NCI-H2029 treated with DMSO at 0.1 percent for 48 hours (cell line): ENCODE measurements around the gene DDO.
"Not testable (repeated sequence)": the region's sequence is repeated elsewhere in the genome, so short reads cannot be mapped to it uniquely, and the experiment has no call there.

Experiments
- DNase-seq: peaks from one replicate; lab custom pipeline; 2025; lab: John Stamatoyannopoulos, UW

DDO gene

GRCh38 chr6:110366975-110367374 is 48.4 kb downstream of the DDO start:
- no peak for DNase-seq

GRCh38 chr6:110366256-110366655 is 49.1 kb downstream of the DDO start:
- no peak for DNase-seq

- DNase-seq = no peak
These were observed 50.8 kb downstream of the DDO start for GRCh38 chr6:110364364-110365105.

DNA sequence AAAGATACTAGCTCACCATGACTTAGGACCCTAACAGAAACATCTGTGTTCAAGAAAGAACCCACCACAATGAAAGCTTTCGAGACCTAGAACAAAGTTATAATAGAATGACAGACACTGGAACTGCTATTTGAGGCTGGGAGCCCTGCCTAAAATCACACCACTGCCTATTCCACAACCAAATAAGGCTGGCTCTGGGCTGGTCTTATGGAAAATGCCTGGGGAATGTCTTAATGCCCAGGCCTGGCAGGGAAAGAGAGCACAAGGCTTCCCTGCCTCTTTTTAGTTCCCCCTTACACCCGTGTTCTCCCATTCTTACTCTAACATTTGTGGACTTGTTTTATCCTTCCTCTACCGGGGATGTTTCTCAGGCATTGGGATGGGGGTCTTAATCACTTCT is 51.6 kb downstream of the DDO start:
- no peak for DNase-seq

DNA sequence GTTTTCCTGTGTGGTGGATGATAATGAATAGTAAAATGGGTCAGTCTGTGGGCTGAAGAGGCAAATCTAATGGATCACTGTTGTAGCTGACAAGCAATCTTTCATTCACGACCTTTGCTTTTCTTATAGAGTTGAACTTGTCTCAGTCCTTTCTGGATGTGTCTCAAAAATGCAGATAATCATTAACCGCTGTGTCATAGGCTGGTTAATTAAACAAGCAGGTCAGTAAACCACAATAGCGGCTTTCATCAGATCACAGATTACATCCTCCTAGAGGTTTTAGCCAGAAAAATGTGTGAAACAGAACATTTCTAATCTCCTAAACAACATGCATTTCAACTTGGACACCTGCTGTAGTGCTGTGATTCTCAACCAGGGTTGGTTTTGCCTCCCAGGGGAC is 54.7 kb downstream of the DDO start:
- DNase-seq = no peak

GRCh38 chr6:110359556-110359955 is 55.8 kb downstream of the DDO start:
- DNase-seq = no peak

DNA sequence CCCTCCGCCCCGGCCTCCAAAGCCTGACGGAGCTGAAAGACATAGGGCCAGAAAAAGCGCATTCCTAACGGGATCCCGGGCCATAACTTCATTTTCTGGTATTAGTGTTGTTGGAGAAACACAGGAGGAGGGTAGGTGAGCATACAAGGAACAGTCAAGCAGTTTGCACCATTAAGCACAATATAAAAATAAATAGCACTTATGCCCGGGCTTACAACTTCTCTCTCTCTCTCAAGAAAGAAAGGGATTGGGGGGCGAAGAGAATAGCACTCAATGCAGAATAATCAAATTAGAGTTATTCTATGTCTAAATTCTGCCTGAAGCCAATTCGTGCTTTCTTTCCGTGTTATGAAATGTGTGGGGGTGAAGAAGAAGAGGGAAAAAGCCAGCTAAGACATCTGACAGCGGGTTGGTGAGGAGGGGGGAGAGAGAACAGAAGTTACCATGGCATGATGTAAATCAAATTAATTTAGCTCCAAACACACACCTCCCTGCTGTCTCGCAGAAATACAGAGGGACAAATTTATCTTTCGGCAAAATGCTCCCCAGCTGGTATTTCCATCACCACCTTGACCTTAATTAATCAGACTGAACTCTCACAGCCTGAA is 56.7 kb downstream of the DDO start:
- no peak for DNase-seq

DNA sequence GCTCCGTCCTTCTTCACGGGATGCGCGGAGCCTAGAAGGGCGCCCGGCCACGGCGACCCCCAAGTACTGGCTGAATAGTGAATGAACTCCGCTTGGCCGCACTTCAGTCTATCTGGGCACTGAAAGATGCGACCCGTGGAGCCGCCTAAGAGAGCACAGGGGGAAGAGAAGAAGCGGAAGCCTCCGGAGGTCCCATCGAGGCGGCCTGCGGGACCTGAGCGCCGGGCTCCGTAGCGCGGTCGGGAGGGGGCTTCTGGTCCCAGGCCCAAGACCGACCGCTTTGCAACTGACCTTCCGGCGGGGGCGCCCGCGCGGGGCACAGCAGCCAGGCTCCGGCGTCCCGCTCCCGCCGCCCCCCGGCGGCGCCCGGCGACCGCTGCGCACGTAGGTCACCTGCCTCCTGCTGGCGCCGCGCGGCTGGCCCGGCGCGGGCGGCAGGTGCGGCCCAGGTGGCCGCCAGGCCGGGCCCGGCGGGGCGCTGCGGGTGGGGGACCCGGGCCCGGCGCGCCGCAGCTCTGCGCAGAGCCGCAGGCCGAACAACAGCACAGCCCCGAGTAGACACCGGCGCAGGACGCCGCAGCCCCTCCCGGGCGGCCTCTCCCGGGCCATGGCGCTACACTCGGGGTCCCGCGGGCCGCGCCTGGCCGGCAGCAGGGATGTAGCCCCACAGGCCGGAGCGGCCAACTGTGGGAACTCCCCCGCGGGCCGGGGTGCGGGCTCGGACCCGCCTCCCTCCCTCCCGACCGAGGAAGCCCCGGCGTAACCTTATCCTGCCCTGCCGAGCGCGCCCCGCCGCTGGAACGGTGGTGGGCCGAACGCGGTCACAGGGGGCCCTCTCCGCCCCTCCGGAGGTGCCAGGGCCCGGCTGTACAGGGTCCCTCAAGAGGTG is 57.5 kb downstream of the DDO start, which contains the start of gene METTL24:
Gene METTL24 (minus strand): TSS at position 686 of the 889 bp plus-strand sequence. CDS start 77 bp downstream, at position 609.
- no peak for DNase-seq

GRCh38 chr6:110357298-110357663 is 58.1 kb downstream of the DDO start:
- no peak for DNase-seq

DNA sequence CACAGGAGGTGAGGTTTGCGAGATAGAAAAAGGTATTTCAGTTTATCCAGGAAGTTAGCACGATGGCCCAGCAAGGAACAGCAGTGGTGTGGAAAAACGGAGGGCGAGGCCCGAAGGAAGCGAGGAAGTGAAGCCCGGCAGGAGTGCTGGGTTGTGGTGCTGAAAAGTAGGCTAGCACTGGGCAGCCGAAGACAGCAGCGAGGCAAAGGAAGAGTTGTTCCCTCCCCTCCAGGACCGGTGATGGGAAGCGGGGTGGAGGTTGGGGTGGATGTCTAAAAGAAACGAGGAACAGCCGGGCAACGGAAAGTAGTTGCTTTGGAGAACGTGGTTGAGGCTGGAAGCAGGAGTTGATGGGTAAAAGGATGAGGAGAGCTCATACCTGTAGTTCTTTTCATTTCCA is 58.6 kb downstream of the DDO start:
- DNase-seq = no peak

DNA sequence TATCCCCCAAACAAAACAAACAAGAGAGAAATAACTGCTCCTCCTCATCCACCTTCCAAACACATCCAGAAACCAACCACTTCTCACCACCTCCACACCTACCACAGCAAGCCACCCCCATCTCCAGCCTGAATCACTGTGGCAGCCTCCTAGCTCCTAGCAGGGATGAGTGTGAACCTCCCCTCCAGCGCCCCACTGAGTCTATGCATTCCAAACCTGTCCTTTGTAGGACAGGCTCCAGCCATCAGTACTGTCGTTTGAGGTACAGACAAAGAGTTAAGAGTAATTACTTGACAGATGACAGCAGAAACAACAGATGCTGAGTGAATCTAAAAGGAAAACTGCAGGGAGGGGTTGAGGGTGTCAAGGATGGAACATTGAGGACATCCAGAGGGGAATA is 59.6 kb downstream of the DDO start:
- DNase-seq = no peak

DNA sequence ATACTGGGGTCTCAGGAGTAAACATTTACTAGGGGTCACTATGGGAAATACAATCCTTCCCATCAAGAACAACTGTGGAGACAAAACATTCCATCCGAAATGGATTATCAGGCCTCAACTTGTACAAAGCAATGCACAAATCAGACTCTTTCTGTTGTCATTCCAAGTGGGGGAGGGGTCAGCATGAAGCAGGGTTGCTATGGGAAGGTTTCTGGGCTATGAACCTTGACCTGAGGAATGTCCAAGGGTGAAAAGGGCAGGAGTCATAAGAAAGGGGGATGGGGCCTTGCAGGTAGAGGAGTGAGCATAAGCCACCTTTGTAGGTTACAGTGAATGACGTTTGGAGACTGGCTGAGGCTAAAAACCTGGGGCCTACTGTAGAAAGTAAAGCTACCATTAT is 60.4 kb downstream of the DDO start:
- no peak for DNase-seq

DNA sequence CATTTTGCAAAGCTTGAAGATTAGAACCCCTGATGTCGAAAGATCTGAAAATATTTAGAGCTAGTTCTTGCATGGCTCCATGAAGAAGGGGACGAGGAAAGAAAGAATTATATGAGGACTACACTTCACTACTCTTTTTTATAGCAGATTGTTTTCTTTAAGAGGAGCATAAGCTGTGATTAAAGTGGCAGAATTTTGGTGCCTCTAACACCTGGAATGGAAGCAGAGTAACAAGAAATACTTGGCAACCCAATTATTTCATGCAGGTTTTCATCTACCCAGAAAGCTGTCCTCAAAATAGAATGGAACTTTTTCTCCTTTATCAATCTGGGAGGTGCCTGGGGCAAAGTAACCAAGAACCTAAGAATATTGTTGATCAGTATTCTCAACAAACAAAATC is 61.2 kb downstream of the DDO start:
- no peak for DNase-seq

GRCh38 chr6:110353457-110354001 is 61.8 kb downstream of the DDO start:
- DNase-seq = no peak

DNA sequence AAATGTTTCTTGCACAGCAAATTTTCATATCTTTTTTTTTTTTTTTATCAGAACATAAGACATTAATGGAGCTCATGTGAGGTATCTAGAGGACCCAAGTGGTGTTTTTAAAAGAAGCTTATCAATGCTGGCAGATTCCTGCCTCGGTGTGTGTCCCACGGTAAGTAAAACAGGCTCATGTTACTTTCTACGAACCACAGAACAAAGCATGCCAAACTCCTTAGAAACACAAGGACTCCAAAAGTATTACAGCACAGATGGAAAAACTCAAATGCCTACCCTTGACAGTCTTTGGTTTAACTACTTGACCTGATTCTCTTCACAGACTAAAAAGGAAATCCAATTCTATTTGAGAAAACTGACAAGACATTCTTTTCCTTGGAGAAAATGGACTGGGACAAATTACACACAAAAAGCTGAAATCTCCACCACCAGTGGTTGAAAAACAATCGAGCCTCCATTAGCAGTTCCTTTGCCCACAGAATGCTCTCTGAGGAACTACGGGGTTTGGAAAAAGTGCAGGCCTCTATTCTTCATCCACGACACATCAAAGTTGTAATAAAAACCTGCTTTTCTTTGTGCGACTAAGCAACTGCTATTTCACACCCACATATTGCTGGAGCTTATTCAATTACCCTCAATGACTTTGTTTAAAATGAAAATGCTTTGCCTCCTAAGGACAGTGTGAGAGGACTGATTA is 62.7 kb downstream of the DDO start:
- DNase-seq = no peak

- no peak for DNase-seq
These were observed 63.4 kb downstream of the DDO start for GRCh38 chr6:110351986-110352385.

- no peak for DNase-seq
These were observed 63.8 kb downstream of the DDO start for GRCh38 chr6:110351546-110351945.

DNA sequence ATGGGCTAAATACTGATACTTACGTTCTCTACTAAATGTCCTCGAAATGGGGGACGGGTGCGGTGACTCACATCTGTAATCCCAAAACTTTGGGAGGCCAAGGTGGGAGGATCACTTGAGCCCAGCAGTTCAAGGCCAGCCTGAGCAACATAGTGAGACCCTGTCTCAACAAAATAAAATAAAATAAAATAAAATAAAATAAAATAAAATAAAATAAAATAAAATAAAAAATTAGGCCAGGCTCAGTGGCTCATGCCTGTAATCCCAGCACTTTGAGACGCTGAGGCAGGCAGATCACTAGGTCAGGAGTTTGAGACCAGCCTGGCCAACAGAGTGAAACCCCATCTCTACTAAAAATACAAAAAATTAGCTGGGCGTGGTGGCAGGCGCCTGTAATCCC is 64.8 kb downstream of the DDO start:
- DNase-seq = not testable (repeated sequence)

GRCh38 chr6:110348961-110349690 is 66.2 kb downstream of the DDO start:
- DNase-seq = no peak

DNA sequence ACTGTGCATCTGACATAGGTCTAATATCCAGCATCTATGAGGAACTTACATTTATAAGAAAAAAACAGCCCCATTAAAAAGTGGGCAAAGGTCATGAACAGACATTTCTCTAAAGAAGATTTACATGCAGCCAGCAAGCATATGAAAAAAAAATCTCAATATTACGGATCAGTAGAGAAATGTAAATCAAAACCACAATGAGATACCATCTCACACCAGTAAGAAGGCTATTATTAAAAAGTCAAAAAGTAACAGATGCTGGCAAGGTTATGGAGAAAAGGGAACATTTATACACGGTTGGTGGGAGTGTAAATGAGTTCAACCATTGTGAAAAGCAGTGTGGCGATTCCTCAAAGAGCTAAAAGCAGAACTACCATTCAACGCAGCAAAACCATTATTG is 70.3 kb downstream of the DDO start:
- no peak for DNase-seq

DNA sequence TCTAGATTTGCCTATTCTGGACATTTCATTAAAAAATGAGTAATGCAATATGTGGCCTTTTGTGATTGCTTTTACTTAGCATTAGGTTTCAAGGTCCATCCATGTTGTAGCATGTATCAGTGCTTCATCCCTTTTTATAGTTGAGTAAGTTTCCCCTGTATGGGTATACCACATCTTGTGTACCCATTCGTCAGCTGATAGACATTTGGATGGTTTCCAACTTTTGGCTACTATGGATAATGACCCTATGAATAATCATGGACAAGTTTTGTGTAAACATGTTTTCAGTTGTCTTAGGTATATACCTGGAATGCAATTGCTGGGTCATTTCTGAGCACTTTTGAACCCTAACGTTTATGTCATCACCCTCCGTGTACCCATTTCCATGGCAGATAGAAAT is 72.6 kb downstream of the DDO start:
- DNase-seq = no peak
